MCF 10A (cell line): ENCODE results near the gene SDC3. TPM values are rescaled to one million over a fixed set of nuclear protein-coding genes. Genes with fewer than 3 reads are reported as not detected.

Experiments
- BruUV-seq: library from RNA; stranded (reverse); fragments of 400-500 nt; replicated peaks from 2 replicates; lab custom pipeline; 2021; lab: Mats Ljungman, UMichigan
- CTCF ChIA-PET: fragments of 300-600 bp; sonication (Branson Sonifier 250); formaldehyde crosslinking; extraction: SDS; loops from one replicate; lab custom pipeline; 2021; ENCODE audit warnings: antibody characterized with exemption, inconsistent platforms; lab: Yijun Ruan, JAX
- POLR2A ChIA-PET: fragments of 300-600, 350-650 bp; sonication (Branson Sonifier 250); formaldehyde crosslinking; extraction: SDS; loops from one replicate; lab custom pipeline; 2020; ENCODE audit warnings: antibody characterized with exemption, inconsistent platforms; lab: Yijun Ruan, JAX
- DNase-seq: peaks from one replicate; pipeline ENCODE4 v3.0.0-alpha.2; 2018; ENCODE audit not compliant: unreplicated experiment
- H3K27ac Mint-ChIP-seq: one replicate; pipeline ENCODE4 v1.8.0; 2022; ENCODE audit warnings: mild to moderate bottlenecking, low read depth, mixed read lengths; ENCODE audit not compliant: unreplicated experiment
- H3K27me3 Mint-ChIP-seq: one replicate; pipeline ENCODE4 v1.8.0; 2022; ENCODE audit warnings: mixed read lengths; ENCODE audit not compliant: insufficient read depth, unreplicated experiment
- H3K36me3 Mint-ChIP-seq: one replicate; pipeline ENCODE4 v1.8.0; 2022; ENCODE audit warnings: mild to moderate bottlenecking, moderate library complexity, mixed read lengths; ENCODE audit not compliant: insufficient read depth, unreplicated experiment
- H3K4me1 Mint-ChIP-seq: one replicate; pipeline ENCODE4 v1.8.0; 2022; ENCODE audit warnings: mixed read lengths; ENCODE audit not compliant: insufficient read depth, unreplicated experiment
- H3K4me3 Mint-ChIP-seq: one replicate; pipeline ENCODE4 v1.8.0; 2022; ENCODE audit warnings: mild to moderate bottlenecking, moderate library complexity, mixed read lengths; ENCODE audit not compliant: unreplicated experiment
- H3K9me3 Mint-ChIP-seq: one replicate; pipeline ENCODE4 v1.8.0; 2022; ENCODE audit warnings: mixed read lengths; ENCODE audit not compliant: unreplicated experiment
- intact Hi-C: fragments of 100-400 bp; cut with micrococcal nuclease; formaldehyde crosslinking; loops from 2 replicates; pipeline ENCODE4 v1.14.1; 2022
- total RNA-seq: library from RNA; stranded (reverse); gene quantifications from 2 replicates; pipeline ENCODE4 v1.2.3, GENCODE V29; 2022
- TF ChIP-seq, protein P1 (sequence below): fragments of 200-600 bp; IDR thresholded peaks from one replicate; pipeline ENCODE4 v1.8.0; 2022; ENCODE audit warnings: antibody characterized with exemption, mild to moderate bottlenecking; ENCODE audit not compliant: unreplicated experiment

SDC3 gene
- total RNA-seq, 1 experiment from 2014 or later: 21.7 TPM

DNA sequence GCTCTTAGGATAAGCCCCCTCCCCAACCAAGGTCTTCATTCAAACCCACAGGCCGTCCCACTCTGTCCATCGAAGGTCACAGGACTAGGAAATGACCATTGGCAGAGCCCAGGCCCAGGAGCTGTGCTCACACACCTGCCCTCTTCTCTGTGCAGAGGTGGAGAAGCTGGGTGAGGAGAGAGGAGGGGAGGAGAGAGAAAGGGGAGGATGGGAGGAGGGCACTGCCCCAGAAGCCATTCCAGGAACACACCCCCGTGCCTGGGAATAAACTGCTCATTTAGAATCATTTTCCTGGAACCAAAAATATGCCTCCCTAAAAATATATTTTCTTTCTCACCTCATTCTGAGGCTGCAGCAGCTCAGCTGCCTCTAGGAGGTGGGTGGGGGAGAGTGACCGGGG lies 6.4 kb upstream of the SDC3 start:
- intact Hi-C loops: no loop called here
- Mint-ChIP-seq H3K9me3 (no peaks in the 10 kb centered on the region), H3K4me1 (no peaks in the 10 kb centered on the region), H3K36me3 (no peaks in the 10 kb centered on the region), H3K27me3 (no peaks in the 10 kb centered on the region), H3K27ac (no peak overlapping the region), H3K4me3 (no peak overlapping the region)
- DNase-seq: no peak
- POLR2A ChIA-PET: interaction anchor here (1.2 kb wide), 1 partner anchor 8 kb away, joined by 6 read pairs; no protein-coding TSS in a partner anchor
- CTCF ChIA-PET: interaction anchor here (0.6 to 14.3 kb wide), 5 partner anchors 14 to 134 kb away, joined by 3 to 494 read pairs (median 9); no protein-coding TSS in a partner anchor
- TF ChIP-seq, protein P1, sequence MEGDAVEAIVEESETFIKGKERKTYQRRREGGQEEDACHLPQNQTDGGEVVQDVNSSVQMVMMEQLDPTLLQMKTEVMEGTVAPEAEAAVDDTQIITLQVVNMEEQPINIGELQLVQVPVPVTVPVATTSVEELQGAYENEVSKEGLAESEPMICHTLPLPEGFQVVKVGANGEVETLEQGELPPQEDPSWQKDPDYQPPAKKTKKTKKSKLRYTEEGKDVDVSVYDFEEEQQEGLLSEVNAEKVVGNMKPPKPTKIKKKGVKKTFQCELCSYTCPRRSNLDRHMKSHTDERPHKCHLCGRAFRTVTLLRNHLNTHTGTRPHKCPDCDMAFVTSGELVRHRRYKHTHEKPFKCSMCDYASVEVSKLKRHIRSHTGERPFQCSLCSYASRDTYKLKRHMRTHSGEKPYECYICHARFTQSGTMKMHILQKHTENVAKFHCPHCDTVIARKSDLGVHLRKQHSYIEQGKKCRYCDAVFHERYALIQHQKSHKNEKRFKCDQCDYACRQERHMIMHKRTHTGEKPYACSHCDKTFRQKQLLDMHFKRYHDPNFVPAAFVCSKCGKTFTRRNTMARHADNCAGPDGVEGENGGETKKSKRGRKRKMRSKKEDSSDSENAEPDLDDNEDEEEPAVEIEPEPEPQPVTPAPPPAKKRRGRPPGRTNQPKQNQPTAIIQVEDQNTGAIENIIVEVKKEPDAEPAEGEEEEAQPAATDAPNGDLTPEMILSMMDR: no peak
- no TSS peak for BruUV-seq

DNA sequence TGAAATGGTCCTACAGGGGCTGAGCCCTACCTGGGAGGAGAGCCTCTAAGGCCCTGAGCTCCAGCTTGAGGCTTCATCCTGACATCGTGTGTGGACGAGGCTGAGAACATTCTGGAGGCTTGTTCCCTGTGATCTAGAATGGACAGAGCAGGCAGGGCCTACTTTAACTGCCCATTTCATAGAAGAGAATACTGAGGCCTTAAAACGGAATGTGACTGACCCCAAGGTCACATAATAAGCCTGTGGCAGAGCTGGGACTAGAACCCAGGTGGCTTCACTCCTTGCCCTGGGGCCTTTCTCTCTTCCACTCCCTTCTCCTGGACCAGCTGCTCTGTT lies 6.0 kb upstream of the SDC3 start:
- H3K4me1 Mint-ChIP-seq: peaks cover 3% of the 10 kb centered on the region
- no peaks in the 10 kb centered on the region for H3K9me3 Mint-ChIP-seq
- DNase-seq: no peak
- no peak overlapping the region for H3K27ac Mint-ChIP-seq
- no peaks in the 10 kb centered on the region for H3K27me3 Mint-ChIP-seq
- TF ChIP-seq, protein P1: no peak
- POLR2A ChIA-PET: interaction anchor here (0.6 to 1.2 kb wide), 2 partner anchors 9 to 187 kb away, joined by 4 to 6 read pairs; no protein-coding TSS in a partner anchor
- CTCF ChIA-PET: interaction anchor here (0.6 to 14.3 kb wide), 6 partner anchors 14 to 134 kb away, joined by 3 to 494 read pairs (median 6); no protein-coding TSS in a partner anchor
- intact Hi-C loops: no loop called here
- no TSS peak for BruUV-seq
- no peak overlapping the region for H3K4me3 Mint-ChIP-seq
- peaks cover 3% of the 10 kb centered on the region for H3K36me3 Mint-ChIP-seq

DNA sequence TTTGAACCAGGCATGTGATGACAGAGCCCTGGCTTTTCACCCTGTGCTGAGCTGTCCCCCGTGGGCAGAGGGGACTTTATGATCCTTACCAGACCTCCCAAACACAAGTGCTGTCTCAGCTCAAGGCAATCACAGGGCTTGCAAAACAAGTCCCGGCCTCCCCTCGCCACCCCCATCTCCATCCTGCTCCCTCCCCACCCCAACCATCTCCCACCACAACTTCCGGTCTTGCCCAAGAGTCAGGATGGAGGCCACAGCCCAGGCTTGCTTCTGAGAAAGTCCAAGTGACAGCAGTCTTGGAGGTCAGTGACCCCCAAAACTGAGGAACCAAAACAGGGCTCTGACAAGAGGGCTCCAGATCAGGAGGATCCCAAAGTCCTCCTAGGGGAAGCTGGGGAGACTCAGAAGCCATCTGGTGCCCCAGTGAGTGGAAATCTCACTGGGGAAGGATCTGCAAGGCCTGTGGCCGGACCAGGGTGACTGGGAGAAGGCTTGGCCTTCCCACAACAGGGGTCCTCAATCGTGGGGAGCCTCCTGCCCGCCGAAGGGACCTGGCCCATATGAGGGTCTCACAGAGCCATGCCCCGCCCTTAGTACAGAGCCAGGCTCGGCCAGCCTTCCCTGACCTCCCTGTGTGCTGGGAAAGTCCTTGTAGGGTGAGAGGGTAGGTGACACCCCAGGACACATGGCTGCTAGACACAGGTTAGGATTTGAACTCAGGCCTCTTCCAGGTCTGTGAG lies 4.5 kb upstream of the SDC3 start:
- DNase-seq: no peak
- Mint-ChIP-seq H3K4me3 (no peak overlapping the region), H3K4me1 (peaks cover 8% of the 10 kb centered on the region), H3K9me3 (no peaks in the 10 kb centered on the region), H3K27me3 (no peaks in the 10 kb centered on the region), H3K36me3 (peaks cover 8% of the 10 kb centered on the region), H3K27ac (no peak overlapping the region)
- intact Hi-C loops: no loop called here
- CTCF ChIA-PET: interaction anchor here (0.6 to 14.3 kb wide), 12 partner anchors 9 to 194 kb away, joined by 3 to 494 read pairs (median 12); no protein-coding TSS in a partner anchor
- POLR2A ChIA-PET: interaction anchor here (0.9 to 5.2 kb wide), 5 partner anchors 13 to 194 kb away, joined by 3 to 41 read pairs (median 5); no protein-coding TSS in a partner anchor
- no TSS peak for BruUV-seq
- TF ChIP-seq, protein P1: no peak

DNA sequence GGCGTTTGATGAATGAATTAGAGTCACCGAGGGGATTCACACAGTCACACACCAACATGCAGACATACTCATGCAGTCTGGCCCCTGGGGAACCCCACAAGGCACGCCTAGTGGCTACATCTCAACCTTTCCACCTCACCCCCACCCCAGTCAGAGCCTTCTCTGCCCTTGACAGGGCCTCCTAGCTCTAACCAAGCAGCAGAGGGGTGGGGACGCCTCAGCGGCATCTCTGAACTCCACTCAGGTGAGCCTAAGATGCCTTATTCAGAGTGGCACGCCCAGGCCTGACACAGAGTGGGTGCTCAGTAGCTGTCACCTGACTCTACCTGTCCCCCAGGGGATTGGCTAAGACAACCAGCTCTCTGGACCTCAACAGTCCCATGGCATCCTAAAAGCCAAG lies 3.7 kb upstream of the SDC3 start:
- CTCF ChIA-PET: interaction anchor here (0.6 to 14.3 kb wide), 20 partner anchors 10 to 192 kb away, joined by 3 to 494 read pairs (median 6); no protein-coding TSS in a partner anchor
- Mint-ChIP-seq H3K4me1 (peaks cover 14% of the 10 kb centered on the region), H3K36me3 (peaks cover 8% of the 10 kb centered on the region), H3K9me3 (no peaks in the 10 kb centered on the region), H3K27me3 (no peaks in the 10 kb centered on the region), H3K4me3 (no peak overlapping the region), H3K27ac (no peak overlapping the region)
- POLR2A ChIA-PET: interaction anchor here (0.7 to 5.2 kb wide), 7 partner anchors 103 to 193 kb away, joined by 3 to 56 read pairs (median 19); no protein-coding TSS in a partner anchor
- intact Hi-C loops: no loop called here
- no peak for DNase-seq
- BruUV-seq: no TSS peak
- TF ChIP-seq, protein P1: no peak
